GM12892 (cell line): ENCODE results near the gene DHRS7B.

Experiments used
- DNase-seq: peaks from one replicate; pipeline ENCODE4 v3.0.0; 2011; ENCODE audit not compliant: insufficient read length
- FAIRE-seq: peaks from 2 replicates; lab custom pipeline; 2011; peaks lifted over from hg19 to GRCh38; lab: Jason Lieb, UNC
- POLR2A ChIP-seq: IDR thresholded peaks from 2 replicates; pipeline ENCODE4 v1.6.1; 2011; ENCODE audit warnings: low read depth, low read length, control low read depth
- POLR2AphosphoS5 ChIP-seq: IDR thresholded peaks from 2 replicates; pipeline ENCODE4 v1.6.1; 2011; ENCODE audit warnings: low read depth, low read length, control low read depth
- TAF1 ChIP-seq: IDR thresholded peaks from 2 replicates; pipeline ENCODE4 v1.6.1; 2011; ENCODE audit warnings: low read depth, mild to moderate bottlenecking, control low read depth, low read length, borderline replicate concordance

The DHRS7B gene

GRCh38 chr17:21239680-21240368, 113.1 kb downstream of the DHRS7B start:
- TF ChIP-seq POLR2A, result no peak
- no peak for TF ChIP-seq POLR2AphosphoS5
- TF ChIP-seq TAF1, result no peak
- no peak for DNase-seq
- no peak for FAIRE-seq

- DNase-seq, result no peak
- TF ChIP-seq TAF1 (no peak), POLR2AphosphoS5 (no peak)
- FAIRE-seq, result no peak
Observed at GRCh38 chr17:21240369-21241055, 113.7 kb downstream of the DHRS7B start.
